Stimulated activated CD4-positive, alpha-beta T cell treated with anti-CD3 and anti-CD28 coated beads, Interleukin-4, amount 100 ng/mL, for 48 hours (primary cell): Measurements from ENCODE around the gene RBM44.
"Not testable (repeated sequence)": the region's sequence is repeated elsewhere in the genome, so short reads cannot be mapped to it uniquely, and the experiment has no call there.

Experiments
- DNase-seq, 2 donors: peaks; one replicate each; pipeline ENCODE4 v3.0.0-alpha.2; 2020; ENCODE audit warnings: low read depth in 2 of 2

The RBM44 gene

GRCh38 chr2:237782181-237782580 is 16.4 kb upstream of the RBM44 start:
- no peak for DNase-seq

- not testable (repeated sequence) for DNase-seq
These were observed 14.9 kb upstream of the RBM44 start for GRCh38 chr2:237783678-237784077.

GRCh38 chr2:237786936-237787335 is 11.6 kb upstream of the RBM44 start:
- DNase-seq = no peak

- DNase-seq = no peak
These were observed 8.2 kb upstream of the RBM44 start for GRCh38 chr2:237790353-237790752.

GRCh38 chr2:237791977-237792727 is 6.4 kb upstream of the RBM44 start:
- no peak for DNase-seq

GRCh38 chr2:237797253-237797652 is 1.3 kb upstream of the RBM44 start:
- no peak for DNase-seq

GRCh38 chr2:237799060-237799428 is 465 bp downstream of the RBM44 start:
- DNase-seq = no peak

GRCh38 chr2:237801466-237801865 is 2.9 kb downstream of the RBM44 start:
- no peak for DNase-seq

GRCh38 chr2:237806334-237806733 is 7.8 kb downstream of the RBM44 start:
- DNase-seq = no peak

GRCh38 chr2:237815637-237816036 is 17.1 kb downstream of the RBM44 start:
- no peak for DNase-seq

GRCh38 chr2:237816531-237816930 is 18.0 kb downstream of the RBM44 start:
- DNase-seq = no peak

- no peak for DNase-seq
These were observed 19.5 kb downstream of the RBM44 start for GRCh38 chr2:237818066-237818473.

GRCh38 chr2:237819231-237819630 is 20.7 kb downstream of the RBM44 start:
- no peak for DNase-seq

GRCh38 chr2:237820421-237820820 is 21.8 kb downstream of the RBM44 start:
- no peak for DNase-seq

- DNase-seq = no peak
These were observed 25.0 kb downstream of the RBM44 start for GRCh38 chr2:237823544-237823943.

GRCh38 chr2:237824085-237824484 is 25.5 kb downstream of the RBM44 start:
- DNase-seq = no peak

- no peak for DNase-seq
These were observed 28.9 kb downstream of the RBM44 start for GRCh38 chr2:237827421-237827987.

GRCh38 chr2:237830522-237830921 is 31.9 kb downstream of the RBM44 start:
- DNase-seq = no peak

- DNase-seq = no peak
These were observed 35.0 kb downstream of the RBM44 start for GRCh38 chr2:237833546-237833945.

GRCh38 chr2:237835372-237835771 is 36.8 kb downstream of the RBM44 start:
- no peak for DNase-seq

- DNase-seq = no peak
These were observed 42.5 kb downstream of the RBM44 start for GRCh38 chr2:237841051-237841450.

GRCh38 chr2:237848940-237849339 is 50.4 kb downstream of the RBM44 start:
- not testable (repeated sequence) for DNase-seq

GRCh38 chr2:237854295-237854694 is 55.7 kb downstream of the RBM44 start:
- DNase-seq = no peak

GRCh38 chr2:237857791-237858190 is 59.2 kb downstream of the RBM44 start:
- no peak for DNase-seq
